ENCODE measurements around the gene MRPS7. TPM values are rescaled to one million over a fixed set of nuclear protein-coding genes. Genes with fewer than 3 reads are reported as not detected.
A peak's percentile ranks its signal among the peaks of the same experiment; 100 is the strongest.

Gene MRPS7
- total and polyA plus RNA-seq, 2 of the 8 experiments (the other 6 are each of a cell fraction or from before 2014, with no cell fraction given) = 63.4 to 79.4 TPM

DNA sequence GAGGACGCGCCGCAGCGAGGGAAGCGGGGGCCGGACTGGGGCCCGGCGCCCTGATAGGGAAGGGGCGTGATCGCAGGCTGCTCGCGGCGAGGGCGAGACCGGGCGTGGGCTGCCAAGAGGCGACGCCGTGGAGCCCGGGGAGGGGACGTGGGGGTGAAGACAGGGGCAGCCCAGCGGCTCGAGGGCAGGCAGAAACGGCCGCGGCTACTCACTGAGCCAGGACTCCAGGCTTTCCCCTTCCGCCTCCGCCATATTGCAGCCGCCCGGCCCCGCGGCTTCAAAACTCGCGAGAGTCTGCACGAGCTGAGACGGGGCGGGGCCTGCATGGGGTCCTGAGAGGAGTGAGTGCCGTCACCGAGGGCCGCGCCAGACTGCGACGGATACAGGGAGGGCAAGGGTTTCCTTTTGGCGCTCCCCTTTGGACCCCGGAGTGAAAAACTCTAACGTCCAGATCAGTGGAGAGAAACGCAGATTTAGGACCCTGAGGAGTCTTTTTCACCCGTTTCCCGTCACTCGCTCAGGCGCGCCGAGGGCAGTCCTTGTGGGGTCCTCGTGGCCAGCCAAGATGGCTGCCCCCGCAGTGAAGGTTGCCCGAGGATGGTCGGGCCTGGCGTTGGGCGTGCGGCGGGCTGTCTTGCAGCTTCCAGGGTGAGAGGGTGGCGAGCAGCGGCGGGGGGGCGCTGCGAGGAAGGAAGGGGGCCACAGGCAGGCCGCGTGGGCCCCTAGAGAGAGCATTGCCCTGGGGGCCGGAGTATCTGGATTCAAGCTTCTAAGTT is at the start of gene MRPS7, which contains the start of gene GGA3 (continued):
- TF ChIP-seq CHD7 (IDR thresholded peaks at IDR 0.05; ENCODE audit: insufficient replicate concordance, low read length) = no peak
- no peak for TF ChIP-seq CBX8 (IDR thresholded peaks at IDR 0.05; ENCODE audit: borderline replicate concordance, low read depth, low read length)
- TF ChIP-seq CREB1 (IDR thresholded peaks at IDR 0.05) = peak; percentile 87
- TF ChIP-seq SP2 (IDR thresholded peaks at IDR 0.05; ENCODE audit: low read length) = no peak
- TF ChIP-seq BRCA1 (IDR thresholded peaks at IDR 0.05; ENCODE audit: low read depth, low read length) = peak; percentile 89
- TF ChIP-seq TAF7 (optimal IDR thresholded peaks at IDR 0.05; ENCODE audit: borderline replicate concordance, low read depth, low read length) = peak; percentile 89
- TF ChIP-seq SIX5 (IDR thresholded peaks at IDR 0.05; ENCODE audit: low read depth, low read length) = no peak
